Subcutaneous abdominal adipose tissue (tissue), 5 donors: ENCODE results near the gene ANO1.

Experiments used
- H3K27ac ChIP-seq: one replicate; pipeline ENCODE4 v1.7.0; 2013; ENCODE audit warnings: low read depth, mild to moderate bottlenecking, inconsistent platforms, low read length, moderate library complexity
- H3K27me3 ChIP-seq, 5 donors: one replicate each; pipeline ENCODE4 v1.7.0; 2013; ENCODE audit warnings: low read length in 5 of 5, inconsistent platforms in 1 of 5; ENCODE audit not compliant: control insufficient read depth in 5 of 5, insufficient read depth in 4 of 5
- H3K36me3 ChIP-seq, 5 donors: one replicate each; pipeline ENCODE4 v1.7.0; 2013; ENCODE audit warnings: low read length in 5 of 5; ENCODE audit not compliant: control insufficient read depth in 5 of 5, insufficient read depth in 5 of 5
- H3K4me1 ChIP-seq, 5 donors: one replicate each; pipeline ENCODE4 v1.7.0; 2013; ENCODE audit warnings: low read length in 5 of 5, mild to moderate bottlenecking in 3 of 5, moderate library complexity in 1 of 5; ENCODE audit not compliant: control insufficient read depth in 5 of 5, insufficient read depth in 5 of 5
- H3K4me3 ChIP-seq, 5 donors: one replicate each; pipeline ENCODE4 v1.7.0; 2013; ENCODE audit warnings: low read length in 5 of 5, low read depth in 1 of 5
- H3K9ac ChIP-seq, 5 donors: one replicate each; pipeline ENCODE4 v1.7.0; 2013; ENCODE audit warnings: low read length in 5 of 5, mild to moderate bottlenecking in 4 of 5, moderate library complexity in 3 of 5
- H3K9me3 ChIP-seq, 5 donors: one replicate each; pipeline ENCODE4 v1.7.0; 2013; ENCODE audit warnings: low read length in 5 of 5; ENCODE audit not compliant: control insufficient read depth in 5 of 5
- donor health status: healthy.
- donor health status: healthy.
- donor health status: healthy.
- donor health status: healthy.
- donor health status: healthy.

The ANO1 gene

DNA sequence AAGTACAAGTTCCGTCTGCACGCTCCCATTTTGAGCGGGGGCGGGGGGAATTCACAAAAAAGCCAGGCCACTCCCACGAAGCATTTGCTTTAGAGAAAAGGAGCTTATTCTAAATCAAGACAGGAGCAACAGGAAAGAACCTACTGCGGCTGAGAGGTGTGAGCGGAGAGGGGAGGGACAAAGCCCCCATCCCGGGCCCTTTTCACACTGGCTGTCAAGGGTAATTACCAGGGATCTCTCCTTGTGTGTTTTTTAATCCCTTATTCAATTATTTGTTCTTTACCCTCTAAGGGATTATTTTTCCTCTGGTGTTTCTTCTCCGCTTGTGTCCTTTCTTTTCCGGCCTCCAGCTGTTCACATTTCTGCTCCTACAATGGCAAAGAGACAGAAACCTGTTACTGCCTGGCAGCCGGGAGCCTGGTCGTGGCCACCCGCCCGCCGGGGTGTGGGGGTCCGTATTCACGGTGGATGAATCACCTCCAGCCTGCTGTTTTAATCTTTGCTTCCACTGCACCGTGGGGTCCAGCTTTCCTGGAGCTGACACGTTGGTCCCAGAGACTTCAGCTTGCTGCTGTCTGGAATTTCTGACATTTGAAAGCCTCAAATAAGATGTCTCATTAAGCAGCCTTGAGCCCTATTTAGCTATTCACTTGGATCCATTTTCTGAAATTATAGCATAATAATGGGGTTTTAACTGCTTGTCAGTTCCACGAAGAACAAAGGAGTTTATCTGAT lies 63.5 kb downstream of the ANO1 start:
- Histone ChIP-seq H3K9ac (peak overlapping the region in 1 of 5 donors; percentile 10), H3K36me3 (no peaks in the 10 kb centered on the region), H3K9me3 (no peaks in the 10 kb centered on the region), H3K27me3 (peaks cover 29 to 45% (median 34%) of the 10 kb centered on the region in 5 donors), H3K4me1 (no peaks in the 10 kb centered on the region), H3K4me3 (no peak overlapping the region), H3K27ac (no peak overlapping the region)

DNA sequence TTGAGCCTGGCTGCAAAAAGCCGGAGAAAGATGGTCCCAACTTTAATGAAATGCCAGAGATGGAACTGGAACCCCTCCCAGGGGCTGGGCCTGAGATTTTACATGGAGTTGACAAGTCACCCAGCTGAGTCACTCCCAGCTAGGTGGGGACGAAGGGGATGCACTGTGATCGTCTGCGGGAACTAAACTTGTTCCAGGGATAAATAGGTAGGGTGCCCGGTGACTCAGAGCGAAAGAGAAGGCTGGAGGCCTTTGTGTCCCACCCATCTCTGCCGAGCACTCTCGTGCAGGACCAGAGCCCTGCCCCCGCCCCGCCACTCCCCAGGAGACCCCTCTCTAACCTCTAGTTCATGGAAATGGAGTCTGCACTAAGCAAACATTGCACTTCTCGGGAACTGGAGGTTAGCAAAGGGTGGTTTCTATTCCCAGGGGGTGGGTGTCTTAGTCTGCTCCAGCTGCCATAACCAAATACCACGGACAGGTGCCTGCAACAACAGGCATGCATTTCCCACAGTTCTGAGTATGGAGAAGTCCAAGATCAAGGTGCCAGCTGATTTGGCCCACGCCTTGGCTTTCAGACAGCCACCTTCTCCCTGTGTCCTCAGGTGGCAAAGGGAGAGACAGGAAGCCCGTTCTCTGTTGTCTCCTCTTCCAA lies 64.2 kb downstream of the ANO1 start:
- Histone ChIP-seq H3K9ac (no peak overlapping the region), H3K4me3 (no peak overlapping the region), H3K36me3 (no peaks in the 10 kb centered on the region), H3K27ac (no peak overlapping the region), H3K9me3 (no peaks in the 10 kb centered on the region), H3K27me3 (peaks cover 33 to 45% (median 40%) of the 10 kb centered on the region in 5 donors), H3K4me1 (no peaks in the 10 kb centered on the region)

DNA sequence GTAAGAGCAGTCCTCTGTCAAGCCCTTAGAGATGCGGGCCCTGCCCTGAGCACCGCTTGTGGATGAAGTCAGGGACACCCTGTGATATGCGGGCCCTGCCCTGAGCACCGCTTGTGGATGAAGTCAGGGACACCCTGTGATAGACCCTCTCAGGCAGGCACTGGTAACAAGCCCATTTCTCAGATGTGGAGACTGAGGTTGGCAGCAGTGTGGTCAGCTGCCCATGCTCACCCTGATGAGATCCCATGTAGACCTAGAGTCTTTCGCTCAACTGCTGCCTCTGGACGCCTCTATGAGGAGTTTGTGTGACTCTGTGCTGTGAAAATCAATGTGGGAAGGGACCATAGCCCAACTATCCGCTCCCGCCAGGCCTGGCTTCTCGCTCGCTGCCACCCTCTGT lies 66.1 kb downstream of the ANO1 start:
- no peak overlapping the region for H3K27ac ChIP-seq
- no peaks in the 10 kb centered on the region for H3K9me3 ChIP-seq
- peaks cover 38 to 52% (median 45%) of the 10 kb centered on the region in 5 donors for H3K27me3 ChIP-seq
- H3K4me1 ChIP-seq, result no peaks in the 10 kb centered on the region
- H3K9ac ChIP-seq, result no peak overlapping the region
- H3K36me3 ChIP-seq, result no peaks in the 10 kb centered on the region
- no peak overlapping the region for H3K4me3 ChIP-seq

DNA sequence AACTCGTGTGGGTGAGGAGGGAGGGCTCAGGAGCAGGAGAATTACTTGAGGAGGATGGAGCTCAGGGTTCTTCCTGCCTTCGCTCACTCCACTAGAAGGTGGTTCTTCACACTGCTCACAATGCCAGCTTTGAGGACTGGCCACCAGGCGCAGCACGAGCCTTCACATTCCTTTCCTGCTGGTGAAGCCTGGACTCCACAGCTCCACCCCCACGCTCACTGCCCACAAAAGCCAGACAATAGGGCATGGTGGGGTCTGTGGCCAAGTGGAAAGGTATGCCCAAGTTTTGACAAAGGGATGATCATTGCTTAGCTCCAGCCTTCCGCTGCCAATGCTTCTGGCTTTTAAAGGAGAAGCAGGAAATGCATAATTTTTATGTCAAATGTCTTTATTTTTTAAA lies 67.0 kb downstream of the ANO1 start:
- H3K9me3 ChIP-seq, result no peaks in the 10 kb centered on the region
- no peaks in the 10 kb centered on the region for H3K4me1 ChIP-seq
- H3K36me3 ChIP-seq, result no peaks in the 10 kb centered on the region
- H3K27me3 ChIP-seq, result peaks cover 38 to 52% (median 46%) of the 10 kb centered on the region in 5 donors
- H3K9ac ChIP-seq, result no peak overlapping the region
- no peak overlapping the region for H3K4me3 ChIP-seq
- H3K27ac ChIP-seq, result no peak overlapping the region

DNA sequence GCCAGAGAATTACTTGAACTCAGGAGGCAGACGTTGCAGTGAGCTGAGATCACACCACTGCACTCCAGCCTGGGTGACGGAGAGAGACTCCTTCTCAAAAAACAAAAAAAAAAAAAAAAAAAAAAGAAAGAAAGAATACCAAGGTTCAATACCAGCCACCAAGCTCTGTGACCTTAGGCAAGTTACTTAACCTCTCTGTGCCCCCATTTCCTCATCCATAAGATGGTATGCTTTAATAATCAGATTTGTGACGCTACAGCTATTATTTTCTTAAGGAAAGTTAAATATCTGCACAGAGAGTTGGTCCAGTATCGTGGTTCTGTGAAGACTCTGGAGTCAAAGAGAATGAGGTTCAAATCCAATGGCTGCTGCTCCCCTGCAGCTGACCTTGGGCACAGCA lies 67.7 kb downstream of the ANO1 start:
- H3K36me3 ChIP-seq, result no peaks in the 10 kb centered on the region
- no peaks in the 10 kb centered on the region for H3K4me1 ChIP-seq
- H3K9ac ChIP-seq, result no peak overlapping the region
- H3K9me3 ChIP-seq, result no peaks in the 10 kb centered on the region
- H3K4me3 ChIP-seq, result no peak overlapping the region
- H3K27ac ChIP-seq, result no peak overlapping the region
- H3K27me3 ChIP-seq, result peaks cover 37 to 49% (median 44%) of the 10 kb centered on the region in 5 donors

DNA sequence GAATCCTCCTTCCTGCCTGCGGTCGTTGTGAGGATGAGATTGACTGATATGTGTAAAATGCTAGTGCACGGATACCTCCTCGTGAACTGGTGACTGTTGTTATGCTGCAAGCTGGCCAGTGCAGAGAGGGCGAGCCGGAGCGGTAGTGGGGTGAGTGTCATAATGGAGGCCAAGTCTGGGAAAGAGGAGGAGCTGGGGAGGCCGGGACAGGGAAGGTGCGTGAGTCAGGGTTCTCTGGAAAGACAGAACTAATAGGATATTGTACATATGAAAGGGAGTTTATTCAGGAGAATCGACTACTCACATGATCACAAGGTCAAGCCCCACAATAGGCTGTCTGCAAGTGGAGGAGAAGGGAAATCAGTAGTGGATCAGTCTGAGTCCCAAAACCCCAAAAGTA lies 68.2 kb downstream of the ANO1 start:
- H3K4me3 ChIP-seq, result no peak overlapping the region
- no peak overlapping the region for H3K9ac ChIP-seq
- no peaks in the 10 kb centered on the region for H3K4me1 ChIP-seq
- H3K27me3 ChIP-seq, result peaks cover 32 to 45% (median 40%) of the 10 kb centered on the region in 5 donors
- H3K27ac ChIP-seq, result no peak overlapping the region
- no peaks in the 10 kb centered on the region for H3K36me3 ChIP-seq
- no peaks in the 10 kb centered on the region for H3K9me3 ChIP-seq

DNA sequence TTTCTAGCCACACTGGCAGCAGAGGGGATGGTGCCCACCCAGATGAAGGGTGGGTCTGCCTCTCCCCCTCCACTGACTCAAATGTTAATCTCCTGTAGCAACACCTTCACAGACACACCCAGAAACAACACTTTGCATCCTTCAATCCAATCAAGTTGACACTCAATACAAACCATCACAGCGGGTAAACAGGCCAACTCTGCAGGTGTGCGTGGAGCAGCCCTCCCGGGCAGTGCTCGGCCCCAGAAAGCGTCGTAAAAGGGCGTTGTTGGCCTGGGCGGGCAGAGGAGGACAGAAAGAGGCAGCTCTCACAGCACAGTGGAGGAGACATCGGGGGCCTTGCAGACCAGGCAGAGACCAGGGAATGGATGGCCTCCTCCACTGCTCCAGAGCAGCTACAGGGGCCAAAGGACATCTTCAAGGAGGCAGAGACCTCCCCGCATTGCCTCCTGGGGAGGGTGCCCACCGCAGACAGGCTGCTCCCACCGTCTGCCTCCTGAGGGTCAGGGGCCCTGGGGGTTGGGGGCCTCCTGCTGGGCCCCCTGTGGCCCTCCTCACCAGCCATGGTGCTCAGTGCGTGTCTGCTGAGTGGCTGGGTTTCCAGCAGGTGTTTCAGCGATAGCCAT lies 68.9 kb downstream of the ANO1 start:
- Histone ChIP-seq H3K9me3 (no peaks in the 10 kb centered on the region), H3K4me3 (no peak overlapping the region), H3K4me1 (no peaks in the 10 kb centered on the region), H3K9ac (no peak overlapping the region), H3K27me3 (peaks cover 28 to 38% (median 34%) of the 10 kb centered on the region in 5 donors), H3K27ac (no peak overlapping the region), H3K36me3 (no peaks in the 10 kb centered on the region)

DNA sequence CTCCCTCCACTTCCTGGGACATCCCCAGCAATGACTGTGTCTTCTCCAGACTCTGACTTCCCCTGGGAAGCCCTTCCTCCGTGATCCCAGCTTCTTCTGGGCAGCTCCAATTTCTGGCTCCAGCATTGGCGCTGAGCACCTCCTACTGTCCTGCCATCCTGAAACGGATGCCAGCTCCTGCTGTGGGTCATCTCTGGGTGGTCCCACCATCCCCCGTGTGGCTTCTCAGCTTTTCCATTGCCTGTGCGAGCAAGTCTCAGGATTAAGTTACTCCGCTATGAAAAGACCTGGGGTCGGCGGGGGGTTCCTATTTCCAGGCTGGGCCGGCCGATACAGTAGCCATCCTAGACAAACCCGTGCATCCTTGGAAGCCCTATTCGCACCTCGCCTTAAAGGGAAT lies 69.6 kb downstream of the ANO1 start:
- Histone ChIP-seq H3K27me3 (peaks cover 23 to 31% (median 30%) of the 10 kb centered on the region in 5 donors), H3K27ac (no peak overlapping the region), H3K4me1 (no peaks in the 10 kb centered on the region), H3K9ac (no peak overlapping the region), H3K4me3 (no peak overlapping the region), H3K9me3 (no peaks in the 10 kb centered on the region), H3K36me3 (peaks cover 0 to under 1% (median 0%) of the 10 kb centered on the region in 5 donors)

DNA sequence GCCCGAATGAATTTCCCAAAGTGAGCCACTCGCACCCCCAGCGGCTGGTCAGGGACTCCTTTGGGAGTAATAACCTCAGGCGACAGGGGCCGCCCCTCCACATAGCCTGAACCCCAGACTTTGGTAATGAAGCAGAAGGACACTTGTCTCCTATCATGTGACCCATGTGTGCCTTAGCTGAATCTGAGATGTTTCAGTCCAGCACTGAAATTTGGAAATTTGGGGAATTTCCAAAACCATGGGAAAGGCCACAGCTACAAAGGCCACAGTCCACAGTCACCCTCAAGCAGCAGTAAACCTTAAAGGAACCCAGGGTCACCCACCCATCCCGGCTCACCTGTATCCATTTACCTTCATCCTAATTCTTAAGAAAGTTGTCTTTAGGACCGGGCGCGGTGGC lies 73.6 kb downstream of the ANO1 start:
- H3K36me3 ChIP-seq, result peaks cover 0 to 4% (median 0%) of the 10 kb centered on the region in 5 donors
- H3K27me3 ChIP-seq, result peaks cover 7 to 18% (median 9%) of the 10 kb centered on the region in 5 donors
- no peak overlapping the region for H3K27ac ChIP-seq
- H3K9ac ChIP-seq, result no peak overlapping the region
- H3K9me3 ChIP-seq, result no peaks in the 10 kb centered on the region
- H3K4me1 ChIP-seq, result no peaks in the 10 kb centered on the region
- H3K4me3 ChIP-seq, result no peak overlapping the region

DNA sequence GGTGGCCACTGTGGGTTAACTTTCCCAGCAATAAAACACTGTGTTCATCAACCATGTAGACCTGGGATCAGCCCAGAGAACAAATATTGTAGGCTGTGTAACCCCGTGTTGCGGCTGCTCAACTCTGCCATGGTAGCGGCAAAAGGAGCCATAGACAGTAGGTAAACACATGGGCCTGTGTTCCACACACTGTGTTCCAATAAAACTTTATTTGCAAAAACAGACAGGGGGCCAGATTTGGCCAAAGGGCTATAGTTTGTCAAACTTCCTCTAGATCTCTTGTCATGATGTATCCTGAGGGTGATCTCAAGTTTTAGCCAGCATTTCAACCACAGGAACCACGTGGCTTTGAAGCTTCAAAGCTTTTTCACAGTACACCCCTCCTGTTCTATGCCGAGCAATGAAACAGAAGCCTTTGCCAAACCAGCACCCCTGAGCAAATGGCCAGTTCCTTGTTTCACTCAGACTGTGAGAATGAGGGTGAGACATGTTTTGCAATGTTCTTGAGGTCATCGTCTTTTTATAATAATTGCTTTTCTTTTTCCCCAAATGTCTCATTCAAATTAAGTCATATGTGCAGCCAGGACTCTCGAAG lies 75.1 kb downstream of the ANO1 start:
- Histone ChIP-seq H3K9me3 (no peaks in the 10 kb centered on the region), H3K27ac (no peak overlapping the region), H3K27me3 (peaks cover 0 to 9% (median 6%) of the 10 kb centered on the region in 5 donors), H3K4me3 (no peak overlapping the region), H3K4me1 (no peaks in the 10 kb centered on the region), H3K36me3 (peaks cover 0 to 4% (median 0%) of the 10 kb centered on the region in 5 donors), H3K9ac (no peak overlapping the region)
